HUES64 (cell line): ENCODE data around the gene IVD.
A peak's percentile ranks its signal among the peaks of the same experiment; 100 is the strongest.

ENCODE experiments used
- H3K27ac ChIP-seq: 2 replicates; pipeline ENCODE4 v1.7.0; 2013; ENCODE audit warnings: low read depth, low read length, inconsistent platforms
- H3K27me3 ChIP-seq: 2 replicates; pipeline ENCODE4 v1.6.1; 2013; ENCODE audit warnings: mild to moderate bottlenecking, low read length; ENCODE audit not compliant: insufficient read depth
- H3K36me3 ChIP-seq: 2 replicates; pipeline ENCODE4 v1.6.1; 2013; ENCODE audit warnings: mild to moderate bottlenecking, low read length; ENCODE audit not compliant: insufficient read depth
- H3K4me1 ChIP-seq: 2 replicates; pipeline ENCODE4 v1.6.1; 2013; ENCODE audit warnings: mild to moderate bottlenecking, low read length, moderate library complexity; ENCODE audit not compliant: insufficient read depth
- H3K4me3 ChIP-seq: 2 replicates; pipeline ENCODE4 v1.5.1; 2013; ENCODE audit warnings: mild to moderate bottlenecking, low read length, moderate library complexity
- H3K9ac ChIP-seq: 2 replicates; pipeline ENCODE4 v1.6.1; 2013; ENCODE audit warnings: mild to moderate bottlenecking, low read depth, low read length
- H3K9me3 ChIP-seq: 2 replicates; pipeline ENCODE4 v1.6.1; 2013; ENCODE audit warnings: low read depth, low read length; ENCODE audit not compliant: insufficient read depth
- whole genome bisulfite sequencing: fragments of 150-250, 120-280 bp; methylation state at CpG from one replicate; pipeline ENCODE4 v1.1.7; 2013; ENCODE audit warnings: missing lambda C conversion rate; 5-methylcytosine and 5-hydroxymethylcytosine counted together

IVD gene

DNA sequence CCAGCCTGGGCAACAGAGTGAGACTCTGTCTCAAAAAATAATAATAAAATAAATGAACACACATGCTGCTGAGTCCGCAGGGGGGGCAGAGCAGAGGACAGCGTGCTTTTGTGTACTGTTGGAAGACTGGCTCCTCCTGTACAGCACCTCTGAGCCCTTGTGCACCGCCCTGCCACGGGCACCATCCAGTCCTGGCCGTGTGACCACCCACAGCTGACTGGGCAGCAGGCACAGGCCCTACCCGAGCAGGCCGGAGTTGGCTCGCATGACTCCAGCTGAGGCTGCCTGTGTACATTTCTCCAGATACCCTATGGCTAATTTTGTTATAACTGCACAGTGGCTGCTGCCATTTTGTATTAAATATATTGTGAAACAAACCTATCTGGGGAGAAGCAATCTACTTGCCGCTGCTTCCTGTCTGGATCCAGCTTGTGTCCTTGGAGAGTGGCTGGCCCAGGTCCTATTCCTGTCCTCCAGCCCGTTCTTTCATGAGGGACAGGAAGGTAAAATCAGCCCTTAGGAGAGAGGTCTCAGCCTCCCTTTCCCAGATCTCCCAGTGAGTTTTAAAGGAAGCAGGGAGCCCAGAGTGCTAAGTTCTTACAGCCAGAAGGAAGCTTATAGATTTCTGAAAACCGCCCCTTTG lies 14.6 kb downstream of the IVD start:
- 94% methylated on average over 11 of the region's 11 CpGs for WGBS
- Histone ChIP-seq H3K4me3 (no peak overlapping the region), H3K4me1 (0 out of 2 replicates have a peak, but pooled peaks cover 4% of the 10 kb centered on the region), H3K9me3 (no peaks in the 10 kb centered on the region), H3K36me3 (peaks cover 30% of the 10 kb centered on the region), H3K27me3 (peaks cover 6% of the 10 kb centered on the region), H3K9ac (no peak overlapping the region), H3K27ac (no peak overlapping the region)

DNA sequence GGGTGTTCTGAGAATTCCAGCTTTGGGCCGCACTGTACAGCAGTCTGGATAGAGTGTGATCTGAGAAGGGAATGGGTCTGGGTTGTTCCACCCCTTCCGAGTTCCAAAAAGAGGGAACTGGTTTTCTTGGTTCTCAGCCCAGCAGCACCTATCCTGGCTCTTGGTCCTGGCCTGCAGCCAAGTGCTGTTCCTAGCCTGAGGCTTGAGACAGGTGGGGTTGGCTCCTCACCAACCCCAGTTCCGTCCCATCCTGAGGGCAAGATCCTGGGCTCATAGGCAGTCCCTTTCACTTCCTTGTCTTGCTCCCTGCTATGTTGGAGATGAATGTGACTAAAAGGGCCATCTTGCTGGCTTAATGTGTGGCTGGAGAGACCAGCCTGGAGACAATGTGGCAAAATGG lies 15.2 kb downstream of the IVD start:
- 86% methylated on average over 3 of the region's 3 CpGs for WGBS
- Histone ChIP-seq H3K27ac (no peak overlapping the region), H3K27me3 (peaks cover 6% of the 10 kb centered on the region), H3K9ac (no peak overlapping the region), H3K4me3 (no peak overlapping the region), H3K9me3 (no peaks in the 10 kb centered on the region), H3K4me1 (0 out of 2 replicates have a peak, but pooled peaks cover 4% of the 10 kb centered on the region), H3K36me3 (peaks cover 24% of the 10 kb centered on the region)

DNA sequence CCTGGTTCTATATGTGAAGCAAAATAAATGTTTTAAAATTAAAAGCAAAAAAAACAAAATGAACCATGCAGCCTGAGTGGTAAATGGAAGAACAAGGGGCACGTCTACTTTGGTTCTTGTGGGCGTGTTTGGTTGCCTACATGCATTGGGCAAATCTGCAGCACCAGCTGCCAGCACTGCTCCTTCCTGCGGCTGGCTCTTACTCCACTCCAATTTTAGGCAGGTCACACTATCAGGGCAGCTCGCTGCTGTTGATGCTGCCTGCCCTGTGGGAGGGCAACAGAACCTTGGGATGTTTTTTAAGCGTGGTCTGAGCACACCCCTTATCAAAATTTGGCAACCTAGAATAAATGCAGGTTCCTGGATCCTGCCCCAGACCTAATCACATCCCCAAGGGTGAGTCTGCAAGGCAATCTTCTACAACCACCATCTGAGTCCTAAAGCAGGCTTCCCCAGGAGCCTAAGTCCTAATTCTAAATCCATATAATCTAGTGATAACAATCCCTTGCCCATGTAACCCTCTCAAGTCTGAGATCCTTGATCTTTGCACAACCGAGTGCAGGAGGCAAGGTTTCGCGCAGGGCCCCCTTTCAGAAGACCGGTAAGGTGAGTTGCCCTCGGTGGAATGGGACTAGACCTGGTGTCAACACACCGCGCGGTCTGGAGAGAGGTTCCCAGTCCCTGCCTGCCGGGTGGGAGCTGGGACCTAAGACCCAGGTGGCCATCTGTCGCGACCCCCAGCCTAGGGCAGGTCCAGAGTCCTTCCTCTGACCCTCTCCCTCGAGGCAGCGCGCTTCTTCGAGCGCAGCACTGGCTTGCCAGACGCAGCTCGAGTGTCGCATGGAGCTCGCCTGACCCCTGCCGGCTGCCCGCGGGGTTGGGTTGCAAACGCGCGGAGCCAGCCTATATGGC lies 15.9 kb downstream of the IVD start:
- Histone ChIP-seq H3K4me3 (peak overlapping the region; percentile 36; the same call in 1 of the 2 replicates), H3K27ac (no peak overlapping the region), H3K27me3 (peaks cover 6% of the 10 kb centered on the region), H3K9ac (no peak overlapping the region), H3K9me3 (no peaks in the 10 kb centered on the region), H3K36me3 (peaks cover 17% of the 10 kb centered on the region), H3K4me1 (0 out of 2 replicates have a peak, but pooled peaks cover 4% of the 10 kb centered on the region)
- WGBS, result 16% methylated on average over 31 of the region's 31 CpGs

DNA sequence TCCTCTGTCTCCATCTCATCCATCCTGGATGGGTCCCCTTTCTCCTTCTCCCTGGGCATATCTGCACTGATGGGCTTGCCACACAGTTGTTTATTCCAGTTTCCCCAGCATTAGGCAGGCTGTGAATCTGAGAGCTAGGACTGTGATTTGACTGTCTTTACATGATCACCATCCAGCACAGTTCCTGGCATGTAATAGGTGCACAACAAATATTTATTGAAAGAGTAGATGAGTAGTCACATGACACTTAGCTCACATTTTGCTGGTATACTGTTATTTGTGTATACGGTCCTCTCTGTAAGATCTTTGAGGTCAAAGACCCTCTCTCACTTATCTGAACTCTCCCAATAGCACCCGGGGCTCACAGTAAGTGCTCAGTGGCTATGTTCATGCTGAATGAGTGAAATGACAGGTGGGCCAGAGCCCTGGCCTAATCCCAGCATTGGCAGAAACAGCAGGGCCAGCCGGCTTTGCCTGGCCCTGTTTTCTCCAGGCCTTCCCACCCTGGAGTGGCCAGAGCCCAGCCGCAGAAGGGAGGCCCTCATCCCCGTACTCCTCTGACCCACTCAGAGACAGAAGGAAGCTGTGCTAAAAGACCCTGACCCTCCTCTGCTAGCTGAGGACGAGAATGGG lies 19.0 kb downstream of the IVD start:
- Histone ChIP-seq H3K4me3 (no peak overlapping the region), H3K4me1 (peaks cover 13% of the 10 kb centered on the region), H3K9ac (no peak overlapping the region), H3K27ac (no peak overlapping the region), H3K27me3 (peaks cover 6% of the 10 kb centered on the region), H3K36me3 (no peaks in the 10 kb centered on the region), H3K9me3 (no peaks in the 10 kb centered on the region)
- 91% methylated on average over 6 of the region's 6 CpGs for WGBS

DNA sequence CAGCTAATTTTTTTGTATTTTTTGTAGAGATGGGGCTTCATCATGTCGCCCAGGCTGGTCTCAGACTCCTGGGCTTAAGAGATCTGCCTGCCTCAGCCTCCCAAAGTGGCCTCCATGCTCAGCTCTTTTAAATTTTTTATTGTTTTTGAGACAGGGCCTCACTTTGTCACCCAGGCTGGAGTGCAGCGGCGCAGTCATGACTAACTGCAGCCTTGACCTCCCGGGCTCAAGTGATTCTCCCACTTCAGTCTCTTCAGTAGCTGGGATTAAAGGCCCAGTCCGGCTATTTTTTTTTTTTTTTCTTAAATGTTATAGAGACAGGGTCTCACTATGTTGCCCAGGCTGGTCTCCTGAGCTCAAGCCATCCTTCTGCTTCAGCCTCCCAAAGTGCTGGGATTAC lies 20.1 kb downstream of the IVD start:
- no peaks in the 10 kb centered on the region for H3K36me3 ChIP-seq
- H3K9ac ChIP-seq, result no peak overlapping the region
- peaks cover 14% of the 10 kb centered on the region for H3K4me1 ChIP-seq
- peaks cover 6% of the 10 kb centered on the region for H3K27me3 ChIP-seq
- no peak overlapping the region for H3K4me3 ChIP-seq
- H3K27ac ChIP-seq, result no peak overlapping the region
- H3K9me3 ChIP-seq, result no peaks in the 10 kb centered on the region
- WGBS, result 93% methylated on average over 5 of the region's 5 CpGs

DNA sequence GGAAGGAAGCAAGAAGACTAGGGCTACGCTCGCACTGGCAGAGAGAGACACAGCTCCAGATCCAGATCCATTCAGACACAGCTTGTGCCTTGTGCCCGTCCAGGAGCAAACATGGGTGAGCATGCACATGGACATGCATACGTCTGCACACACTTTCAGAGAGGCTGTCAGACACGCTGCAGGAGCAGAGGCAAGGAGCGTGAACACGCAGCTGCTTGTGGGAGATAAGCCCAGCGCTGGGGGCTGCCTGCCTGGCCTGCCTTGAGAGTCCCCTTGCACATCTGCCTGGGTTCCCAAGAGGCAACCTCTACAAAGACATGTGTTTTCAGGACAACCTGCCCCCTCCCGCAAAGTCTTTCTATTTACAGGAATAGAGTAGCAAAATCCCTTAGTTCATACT lies 21.6 kb downstream of the IVD start:
- H3K36me3 ChIP-seq, result no peaks in the 10 kb centered on the region
- H3K27ac ChIP-seq, result no peak overlapping the region
- H3K4me1 ChIP-seq, result peaks cover 9% of the 10 kb centered on the region
- no peaks in the 10 kb centered on the region for H3K9me3 ChIP-seq
- 95% methylated on average over 9 of the region's 9 CpGs for WGBS
- H3K4me3 ChIP-seq, result no peak overlapping the region
- H3K27me3 ChIP-seq, result no peaks in the 10 kb centered on the region
- H3K9ac ChIP-seq, result no peak overlapping the region

DNA sequence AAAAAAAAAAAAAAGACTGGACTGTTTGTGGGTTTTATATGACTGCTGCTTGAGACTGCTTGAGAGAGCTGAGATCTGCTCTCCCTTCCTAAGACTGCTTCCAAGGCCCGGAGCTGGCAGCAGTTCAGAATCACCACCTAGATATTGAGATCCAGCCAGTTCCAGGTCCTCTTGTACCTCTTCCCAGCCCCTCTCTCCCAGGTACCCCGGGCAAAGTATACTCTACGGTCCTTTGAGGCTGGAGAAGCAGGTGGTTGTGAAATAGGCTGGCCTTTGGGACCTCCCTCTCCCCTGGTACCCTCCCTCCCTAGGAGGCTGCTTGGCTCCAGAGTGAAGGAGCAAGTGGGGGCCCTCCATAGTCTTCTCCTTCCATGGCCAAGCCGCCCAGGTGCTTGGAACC lies 22.6 kb downstream of the IVD start:
- Histone ChIP-seq H3K9ac (no peak overlapping the region), H3K36me3 (no peaks in the 10 kb centered on the region), H3K27me3 (peaks cover 9% of the 10 kb centered on the region), H3K4me3 (no peak overlapping the region), H3K27ac (no peak overlapping the region), H3K4me1 (peaks cover 9% of the 10 kb centered on the region), H3K9me3 (no peaks in the 10 kb centered on the region)
- 90% methylated on average over 4 of the region's 4 CpGs for WGBS

DNA sequence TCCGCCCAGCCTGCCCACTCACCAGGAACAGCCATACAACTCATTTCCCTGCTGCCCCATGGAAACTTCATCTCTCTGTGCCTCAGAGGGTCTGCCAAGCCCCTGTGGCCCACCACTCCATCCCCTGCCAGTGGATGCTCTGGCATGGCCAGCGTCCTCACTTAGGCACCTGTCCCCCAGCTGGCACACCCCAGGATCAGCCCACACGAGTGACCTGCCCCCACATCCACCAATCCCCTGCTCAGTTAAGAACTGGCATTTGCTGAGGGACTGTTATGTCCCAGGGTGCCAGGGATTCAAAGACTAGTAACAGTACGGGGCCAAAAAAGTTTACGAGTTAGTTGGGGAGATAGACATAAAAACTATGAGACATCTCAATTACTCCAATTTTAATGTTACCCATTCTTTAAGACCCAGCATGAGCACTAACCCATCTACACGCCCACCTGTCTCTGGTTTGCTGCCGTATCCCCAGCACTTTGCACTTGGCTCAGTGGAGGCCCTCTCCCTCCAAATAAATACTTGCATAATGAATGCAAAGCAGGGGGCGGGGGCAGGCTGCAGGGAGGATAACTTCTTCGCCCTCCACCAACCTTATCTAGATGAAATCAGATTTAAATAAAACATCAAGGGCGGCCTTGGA lies 23.6 kb downstream of the IVD start:
- WGBS, result 80% methylated on average over 9 of the region's 10 CpGs
- peaks cover 9% of the 10 kb centered on the region for H3K4me1 ChIP-seq

DNA sequence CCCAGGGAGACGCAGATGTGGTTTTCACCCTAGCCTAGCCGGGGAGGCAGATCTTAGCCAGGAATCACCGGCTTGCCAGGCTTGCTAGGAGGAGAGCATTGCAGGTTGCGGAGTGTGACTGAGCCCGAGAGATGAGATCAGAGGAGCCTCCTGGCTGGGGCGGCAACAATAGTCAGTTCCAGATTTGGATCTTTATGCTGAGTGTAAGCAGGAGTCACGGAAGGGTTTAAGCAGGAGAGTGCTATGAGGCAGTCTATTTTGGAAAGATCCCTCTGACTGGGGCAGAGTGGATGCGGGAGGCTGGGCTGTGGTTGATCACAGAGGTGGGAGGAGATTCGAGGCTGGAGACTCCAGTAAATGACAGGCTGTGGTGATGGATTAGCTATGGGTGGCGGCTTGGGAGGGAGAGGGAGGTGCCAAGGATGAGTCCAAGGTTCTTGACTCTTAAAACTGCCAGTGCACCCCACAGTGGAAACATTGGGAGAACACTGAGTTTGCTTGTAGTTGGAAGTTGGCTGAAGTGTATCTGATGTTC lies 24.7 kb downstream of the IVD start:
- H3K27me3 ChIP-seq, result peaks cover 30% of the 10 kb centered on the region
- no peak overlapping the region for H3K27ac ChIP-seq
- H3K9me3 ChIP-seq, result no peaks in the 10 kb centered on the region
- peaks cover 18% of the 10 kb centered on the region for H3K4me1 ChIP-seq
- H3K36me3 ChIP-seq, result no peaks in the 10 kb centered on the region
- WGBS, result 49% methylated on average over 10 of the region's 10 CpGs
- H3K4me3 ChIP-seq, result no peak overlapping the region
- H3K9ac ChIP-seq, result no peak overlapping the region

More for the DNA sequence above, 23.6 kb downstream of the IVD start:
- no peak overlapping the region for H3K27ac ChIP-seq
- H3K27me3 ChIP-seq, result peaks cover 19% of the 10 kb centered on the region
- H3K9ac ChIP-seq, result no peak overlapping the region
- no peak overlapping the region for H3K4me3 ChIP-seq
- no peaks in the 10 kb centered on the region for H3K9me3 ChIP-seq
- H3K36me3 ChIP-seq, result no peaks in the 10 kb centered on the region

DNA sequence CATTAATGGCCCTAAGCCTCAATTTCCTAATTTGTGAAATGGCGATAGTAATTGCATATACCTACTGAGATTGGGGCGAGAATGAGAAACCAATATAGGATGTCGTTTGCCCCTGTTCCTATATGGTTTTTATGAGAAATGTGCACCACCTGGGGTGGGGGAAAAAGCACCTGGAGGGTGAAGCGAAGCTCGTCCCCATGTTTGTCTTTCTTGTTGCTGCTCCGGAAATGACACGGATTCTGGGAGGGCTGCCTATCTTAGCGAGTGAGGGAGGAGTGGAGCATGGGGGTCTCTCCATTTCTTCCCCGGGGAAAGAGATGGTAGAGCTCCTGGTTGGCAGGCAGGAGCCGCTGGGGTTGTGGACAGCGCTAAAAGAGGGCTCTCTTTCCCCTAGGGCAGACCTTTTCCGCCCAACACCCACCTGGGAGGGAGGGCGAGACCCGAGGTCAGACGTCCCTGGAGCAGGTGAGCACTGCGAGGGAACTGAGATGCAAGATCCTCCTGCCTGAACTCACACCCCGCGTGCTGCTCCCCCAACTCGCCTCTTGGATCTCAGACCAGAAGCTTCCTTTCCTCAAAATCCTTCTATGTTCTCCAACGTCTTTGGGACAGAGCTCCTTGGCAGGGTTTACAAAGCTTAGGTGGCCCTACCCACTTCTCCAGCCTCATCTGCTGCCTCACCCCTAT lies 29.6 kb downstream of the IVD start:
- H3K27me3 ChIP-seq, result peaks cover 68% of the 10 kb centered on the region
- peaks cover 35% of the 10 kb centered on the region for H3K4me1 ChIP-seq
- H3K36me3 ChIP-seq, result no peaks in the 10 kb centered on the region
- H3K27ac ChIP-seq, result no peak overlapping the region
- H3K9me3 ChIP-seq, result no peaks in the 10 kb centered on the region
- H3K9ac ChIP-seq, result 0 out of 2 replicates have a peak overlapping the region, but pooled peaks have one; percentile 36
- 41% methylated on average over 20 of the region's 20 CpGs for WGBS
- H3K4me3 ChIP-seq, result peak overlapping the region; percentile 66
